OCI-LY7 (cell line): ENCODE data around the gene EGFL7. TPM values are rescaled to one million over a fixed set of nuclear protein-coding genes. Genes with fewer than 3 reads are reported as not detected.
A peak's percentile ranks its signal among the peaks of the same experiment; 100 is the strongest.

ENCODE experiments used
- BruUV-seq: library from RNA; stranded (reverse); fragments of 400-500 nt; replicated peaks from 2 replicates; lab custom pipeline; 2021; lab: Mats Ljungman, UMichigan
- CTCF ChIA-PET: fragments of 300-600 bp; sonication (Branson Sonifier 250); formaldehyde crosslinking; loops from one replicate; lab custom pipeline; 2022; ENCODE audit warnings: antibody characterized with exemption; ENCODE audit not compliant: unreplicated experiment; lab: Charles Lee
- POLR2A ChIA-PET: fragments of 300-600 bp; sonication (Branson Sonifier 250); formaldehyde crosslinking; loops from one replicate; lab custom pipeline; 2022; ENCODE audit warnings: antibody characterized with exemption; lab: Charles Lee
- DNase-seq: peaks from one replicate; pipeline ENCODE4 v3.0.0-alpha.2; 2015; ENCODE audit warnings: low spot score
- H2AFZ ChIP-seq: fragments of 200-600 bp; sonication (generic), shearing (Covaris generic); 2 replicates; pipeline ENCODE4 v1.6.1; 2014; ENCODE audit warnings: mild to moderate bottlenecking, antibody characterized with exemption, low read length, moderate library complexity
- H3K27ac ChIP-seq: fragments of 200-600 bp; sonication (generic); 2 replicates; pipeline ENCODE4 v1.5.1; 2014; ENCODE audit warnings: mixed run types, low read depth, mild to moderate bottlenecking, moderate library complexity, low read length, inconsistent platforms; ENCODE audit not compliant: poor library complexity, severe bottlenecking
- H3K36me3 ChIP-seq: fragments of 200-600 bp; sonication (generic); 2 replicates; pipeline ENCODE4 v1.6.1; 2014; ENCODE audit warnings: mild to moderate bottlenecking, antibody characterized with exemption, low read length, moderate library complexity, mixed read lengths; ENCODE audit not compliant: insufficient read depth
- H3K4me1 ChIP-seq: fragments of 200-600 bp; sonication (generic); 2 replicates; pipeline ENCODE4 v1.5.1; 2014; ENCODE audit warnings: mild to moderate bottlenecking, low read length; ENCODE audit not compliant: insufficient read depth, poor library complexity, severe bottlenecking
- H3K4me2 ChIP-seq: fragments of 200-600 bp; sonication (generic); 2 replicates; pipeline ENCODE4 v1.6.1; 2014; ENCODE audit warnings: mild to moderate bottlenecking, low read length
- H3K4me3 ChIP-seq: fragments of 200-600 bp; sonication (generic); 2 replicates; pipeline ENCODE4 v1.5.1; 2014; ENCODE audit warnings: mild to moderate bottlenecking, low read depth, low read length; ENCODE audit not compliant: poor library complexity, severe bottlenecking
- H3K79me2 ChIP-seq: fragments of 200-600 bp; sonication (generic); 2 replicates; pipeline ENCODE4 v1.6.1; 2016; ENCODE audit warnings: low read depth, mild to moderate bottlenecking, low read length, moderate library complexity, mixed read lengths; ENCODE audit not compliant: insufficient read depth
- H3K9me2 ChIP-seq: fragments of 200-600 bp; sonication (generic); 2 replicates; pipeline ENCODE4 v1.6.1; 2016; ENCODE audit warnings: mild to moderate bottlenecking, low read length, mixed read lengths; ENCODE audit not compliant: insufficient read depth
- H3K9me3 ChIP-seq: fragments of 200-600 bp; sonication (generic); 2 replicates; pipeline ENCODE4 v1.6.1; 2014; ENCODE audit warnings: mild to moderate bottlenecking, mixed run types, low read length, mixed read lengths
- H4K20me1 ChIP-seq: fragments of 200-600 bp; sonication (generic); 2 replicates; pipeline ENCODE4 v1.6.1; 2014; ENCODE audit warnings: mild to moderate bottlenecking, antibody characterized with exemption, low read length, moderate library complexity, mixed read lengths; ENCODE audit not compliant: insufficient read depth
- CTCF ChIP-seq: fragments of 200-600 bp; sonication (generic); conservative IDR thresholded peaks from 2 replicates; pipeline ENCODE4 v1.5.1; 2014; ENCODE audit warnings: mild to moderate bottlenecking, antibody characterized with exemption, low read length, moderate library complexity, mixed read lengths
- EZH2phosphoT487 ChIP-seq: fragments of 200-600 bp; sonication (generic); IDR thresholded peaks from 2 replicates; pipeline ENCODE4 v1.6.1; 2018; ENCODE audit warnings: low read depth, borderline replicate concordance, mild to moderate bottlenecking, mixed run types, antibody characterized with exemption, low read length, moderate library complexity, mixed read lengths
- intact Hi-C: fragments of 100-400 bp; cut with micrococcal nuclease; formaldehyde crosslinking; loops from one replicate; pipeline ENCODE4 v1.10.0; 2022; ENCODE audit not compliant: unreplicated experiment
- total RNA-seq, 2 experiments: library from RNA; depleted of rRNA in 1 of 2; stranded (reverse); fragments of >200 nt in 1 of 2; shearing (Covaris generic) in 1 of 2; gene quantifications; 2 replicates each; pipeline ENCODE4 v1.2.3, GENCODE V29; 2014 to 2022

Gene EGFL7
- total RNA-seq, 2 experiments from 2014 or later: not detected

- TF ChIP-seq EZH2phosphoT487 (no peak), CTCF (no peak)
- no peak overlapping the region for H3K27ac ChIP-seq
- ChIA-PET CTCF (no interaction called here), POLR2A (no interaction called here)
- no peaks in the 10 kb centered on the region; the same call in 1 of the 2 replicates for H4K20me1 ChIP-seq
- no peak overlapping the region for H2AFZ ChIP-seq
- no peaks in the 10 kb centered on the region for H3K36me3 ChIP-seq
- H3K4me1 ChIP-seq: peaks cover 13% of the 10 kb centered on the region
- no peaks in the 10 kb centered on the region for H3K9me3 ChIP-seq
- no peaks in the 10 kb centered on the region for H3K79me2 ChIP-seq
- no peak overlapping the region for H3K4me2 ChIP-seq
- no peaks in the 10 kb centered on the region for H3K9me2 ChIP-seq
- BruUV-seq: no TSS peak
- no peak overlapping the region for H3K4me3 ChIP-seq
- intact Hi-C loops: no loop called here
- no peak for DNase-seq
These were observed 22.5 kb downstream of the EGFL7 start for GRCh38 chr9:136685216-136685615.

GRCh38 chr9:136685790-136686533 lies 23.2 kb downstream of the EGFL7 start:
- H2AFZ ChIP-seq: no peak overlapping the region
- intact Hi-C loops: no loop called here

More at GRCh38 chr9:136685790-136686533, 23.2 kb downstream of the EGFL7 start:
- CTCF ChIA-PET: interaction anchor here (0.6 kb wide), 1 partner anchor 43 kb away, joined by 5 read pairs; no protein-coding TSS in a partner anchor
- BruUV-seq: no TSS peak
- peak overlapping the region; percentile 83 for H3K4me3 ChIP-seq
- H3K4me1 ChIP-seq: peaks cover 13% of the 10 kb centered on the region
- no peaks in the 10 kb centered on the region for H3K79me2 ChIP-seq
- H3K9me3 ChIP-seq: no peaks in the 10 kb centered on the region
- no peak for TF ChIP-seq EZH2phosphoT487
- TF ChIP-seq CTCF: no peak
- H4K20me1 ChIP-seq: no peaks in the 10 kb centered on the region; the same call in 1 of the 2 replicates
- DNase-seq: peak; percentile 19
- no peaks in the 10 kb centered on the region for H3K9me2 ChIP-seq
- no peaks in the 10 kb centered on the region for H3K36me3 ChIP-seq
- no peak overlapping the region for H3K27ac ChIP-seq
- peak overlapping the region; percentile 88 for H3K4me2 ChIP-seq
- POLR2A ChIA-PET: interaction anchor here (0.6 kb wide), 1 partner anchor 12 kb away, joined by 3 read pairs; no protein-coding TSS in a partner anchor
